ENCODE measurements around the gene YBX2. TPM values are rescaled to one million over a fixed set of nuclear protein-coding genes. Genes with fewer than 3 reads are reported as not detected.

YBX2 gene
- polyA plus RNA-seq, 3 donors from 2014 or later, result not detected

- no peaks in the 10 kb centered on the region for H3K9me3 Mint-ChIP-seq
- peaks cover 14 to 17% (median 16%) of the 10 kb centered on the region in 3 donors for H3K27me3 Mint-ChIP-seq (ENCODE audit: low read depth in 3 of 3)
- H3K27ac Mint-ChIP-seq, result peak overlapping the region; percentile 25 to 84 (median 55)
- peaks cover 0 to 24% (median 7%) of the 10 kb centered on the region in 3 donors for H3K36me3 Mint-ChIP-seq
- peaks cover 37 to 39% of the 10 kb centered on the region in 2 donors for H3K4me1 Mint-ChIP-seq
- DNase-seq, result no peak
- peak overlapping the region; percentile 6 to 68 (median 42) for H3K4me3 Mint-ChIP-seq
These were observed 22.8 kb upstream of the YBX2 start for GRCh38 chr17:7317161-7317803.

- Mint-ChIP-seq H3K36me3 (peaks cover 8 to 27% (median 11%) of the 10 kb centered on the region in 3 donors), H3K27ac (peak overlapping the region; percentile 89 to 96 (median 94)), H3K4me3 (peak overlapping the region; percentile 87 to 92 (median 89)), H3K27me3 (ENCODE audit: low read depth in 3 of 3) (peaks cover 15 to 17% (median 17%) of the 10 kb centered on the region in 3 donors), H3K4me1 (peaks cover 42 to 52% of the 10 kb centered on the region in 2 donors), H3K9me3 (no peaks in the 10 kb centered on the region)
- no peak for DNase-seq
These were observed 21.3 kb upstream of the YBX2 start for GRCh38 chr17:7315570-7316235.

GRCh38 chr17:7314719-7315569 lies 20.5 kb upstream of the YBX2 start, which contains the start of gene GPS2:
GPS2 (minus strand) TSS chr17:7315360; CDS start chr17:7315052, 308 bp downstream.
- H3K4me1 Mint-ChIP-seq, result peaks cover 50 to 59% of the 10 kb centered on the region in 2 donors
- H3K9me3 Mint-ChIP-seq, result no peaks in the 10 kb centered on the region
- DNase-seq, result peak; percentile 92 to 93 (median 93)
- H3K27me3 Mint-ChIP-seq (ENCODE audit: low read depth in 3 of 3), result peaks cover 16 to 20% (median 19%) of the 10 kb centered on the region in 3 donors
- peak within 1 kb of the TSS; percentile 87 to 92 (median 89) for H3K4me3 Mint-ChIP-seq
- peaks cover 15 to 34% (median 18%) of the 10 kb centered on the region in 3 donors for H3K36me3 Mint-ChIP-seq
- peak within 1 kb of the TSS; percentile 89 to 96 (median 94) for H3K27ac Mint-ChIP-seq

GRCh38 chr17:7313890-7314718 lies 19.7 kb upstream of the YBX2 start:
- DNase-seq, result no peak
- peaks cover 20 to 23% (median 21%) of the 10 kb centered on the region in 3 donors for H3K27me3 Mint-ChIP-seq (ENCODE audit: low read depth in 3 of 3)
- peak overlapping the region; percentile 89 to 93 (median 91) for H3K27ac Mint-ChIP-seq
- peak overlapping the region; percentile 81 to 82 (median 82) for H3K4me3 Mint-ChIP-seq
- H3K36me3 Mint-ChIP-seq, result peaks cover 18 to 40% (median 21%) of the 10 kb centered on the region in 3 donors
- H3K4me1 Mint-ChIP-seq, result peaks cover 58 to 67% of the 10 kb centered on the region in 2 donors
- H3K9me3 Mint-ChIP-seq, result no peaks in the 10 kb centered on the region

- H3K27me3 Mint-ChIP-seq (ENCODE audit: low read depth in 3 of 3), result peaks cover 27 to 31% (median 28%) of the 10 kb centered on the region in 3 donors
- H3K4me3 Mint-ChIP-seq, result peak overlapping the region; percentile 57 to 82 (median 81)
- H3K27ac Mint-ChIP-seq, result peak overlapping the region; percentile 84 to 92 (median 90)
- peaks cover 66 to 76% of the 10 kb centered on the region in 2 donors for H3K4me1 Mint-ChIP-seq
- peaks cover 18 to 45% (median 21%) of the 10 kb centered on the region in 3 donors for H3K36me3 Mint-ChIP-seq
- DNase-seq, result no peak
- no peaks in the 10 kb centered on the region for H3K9me3 Mint-ChIP-seq
These were observed 18.9 kb upstream of the YBX2 start for GRCh38 chr17:7313088-7313889.

- H3K4me3 Mint-ChIP-seq, result peak overlapping the region in 4 of 5 donors; percentile 38 to 82 (median 69)
- peaks cover 18 to 41% (median 21%) of the 10 kb centered on the region in 3 donors for H3K36me3 Mint-ChIP-seq
- H3K27me3 Mint-ChIP-seq (ENCODE audit: low read depth in 3 of 3), result peaks cover 27 to 34% (median 28%) of the 10 kb centered on the region in 3 donors
- peak overlapping the region; percentile 84 to 92 (median 90) for H3K27ac Mint-ChIP-seq
- peaks cover 66 to 76% of the 10 kb centered on the region in 2 donors for H3K4me1 Mint-ChIP-seq
- H3K9me3 Mint-ChIP-seq, result no peaks in the 10 kb centered on the region
- no peak for DNase-seq
These were observed 18.1 kb upstream of the YBX2 start for GRCh38 chr17:7312432-7313087.

- peaks cover 0 to 2% (median 0%) of the 10 kb centered on the region in 6 donors for H3K9me3 Mint-ChIP-seq
- peaks cover 68 to 77% of the 10 kb centered on the region in 2 donors for H3K4me1 Mint-ChIP-seq
- DNase-seq, result no peak
- H3K4me3 Mint-ChIP-seq, result peak overlapping the region in 1 of 5 donors; percentile 27
- H3K27me3 Mint-ChIP-seq (ENCODE audit: low read depth in 3 of 3), result peaks cover 33 to 42% (median 34%) of the 10 kb centered on the region in 3 donors
- peak overlapping the region; percentile 95 to 100 (median 98) for H3K27ac Mint-ChIP-seq
- H3K36me3 Mint-ChIP-seq, result peaks cover 18 to 39% (median 21%) of the 10 kb centered on the region in 3 donors
These were observed 16.8 kb upstream of the YBX2 start for GRCh38 chr17:7311110-7311705.

- DNase-seq, result no peak
- Mint-ChIP-seq H3K27me3 (ENCODE audit: low read depth in 3 of 3) (peaks cover 29 to 40% (median 32%) of the 10 kb centered on the region in 3 donors), H3K4me3 (peak overlapping the region; percentile 87 to 97 (median 93)), H3K9me3 (peaks cover 0 to 2% (median 0%) of the 10 kb centered on the region in 6 donors), H3K36me3 (peaks cover 18 to 39% (median 21%) of the 10 kb centered on the region in 3 donors), H3K27ac (peak overlapping the region; percentile 95 to 100 (median 98)), H3K4me1 (peaks cover 58 to 66% of the 10 kb centered on the region in 2 donors)
These were observed 15.2 kb upstream of the YBX2 start for GRCh38 chr17:7309628-7310027.

- peak overlapping the region; percentile 95 to 100 (median 98) for H3K27ac Mint-ChIP-seq
- H3K4me3 Mint-ChIP-seq, result peak overlapping the region; percentile 87 to 97 (median 93)
- peaks cover 25 to 35% (median 27%) of the 10 kb centered on the region in 3 donors for H3K27me3 Mint-ChIP-seq (ENCODE audit: low read depth in 3 of 3)
- peaks cover 18 to 39% (median 19%) of the 10 kb centered on the region in 3 donors for H3K36me3 Mint-ChIP-seq
- H3K9me3 Mint-ChIP-seq, result peaks cover 0 to 2% (median 0%) of the 10 kb centered on the region in 6 donors
- DNase-seq, result peak; percentile 88 to 91 (median 89)
- peaks cover 50 to 58% of the 10 kb centered on the region in 2 donors for H3K4me1 Mint-ChIP-seq
These were observed 14.4 kb upstream of the YBX2 start for GRCh38 chr17:7308625-7309433.

Measured in immature natural killer cell (primary cell).